K562 (cell line): Measurements from ENCODE around the gene COL1A2. TPM values are rescaled to one million over a fixed set of nuclear protein-coding genes. Genes with fewer than 3 reads are reported as not detected.

ENCODE experiments used
- CHD4 ChIP-seq: fragments of 200-600 bp; sonication (generic); IDR thresholded peaks from 3 replicates; pipeline ENCODE4 v1.6.1; 2012; ENCODE audit warnings: low read depth, mild to moderate bottlenecking, mixed read lengths, low read length, inconsistent platforms; ENCODE audit not compliant: insufficient read depth, insufficient replicate concordance, poor library complexity, severe bottlenecking
- NFYB ChIP-seq: IDR thresholded peaks from 2 replicates; pipeline ENCODE4 v1.6.1; 2011; ENCODE audit warnings: mild to moderate bottlenecking, moderate library complexity; ENCODE audit not compliant: insufficient read length; ENCODE audit errors: extremely low read depth
- REST ChIP-seq, 2 experiments: fragments of 450-650 bp; formaldehyde crosslinking in 1 of 2; IDR thresholded peaks; 2 replicates each; pipeline versions ENCODE4 v1.4.0 to v1.6.1; 2014 to 2020; ENCODE audit warnings: mild to moderate bottlenecking in 2 of 2, borderline replicate concordance in 1 of 2, low read depth in 1 of 2
- SIRT6 ChIP-seq: IDR thresholded peaks from one replicate; pipeline ENCODE4 v1.6.1; 2012; ENCODE audit warnings: low read depth, mild to moderate bottlenecking, control low read depth, inconsistent platforms, low read length, moderate library complexity
- ZBTB40 ChIP-seq, 2 experiments: fragments of 450-650 bp in 1 of 2; sonication (generic) in 1 of 2; formaldehyde crosslinking in 1 of 2; IDR thresholded peaks; 2 replicates each; pipeline versions ENCODE4 v1.7.1 to v1.9.0; 2016 to 2022; ENCODE audit warnings: inconsistent platforms in 1 of 2, mild to moderate bottlenecking in 1 of 2, missing genetic modification reagents in 1 of 2
- ZHX1 ChIP-seq: fragments of 150-350 bp; conservative IDR thresholded peaks from 2 replicates; pipeline ENCODE4 v1.6.1; 2014; ENCODE audit warnings: low read length
- polyA plus RNA-seq, 8 experiments: library from polyadenylated mRNA; depleted of rRNA in 4 of 8; stranded (reverse) in 5 of 8; unstranded in 3 of 8; fragments of >200 nt; fragmentation: Nextera tagmentation in 2 of 8; fragmentation: Illumina TruSeq in 1 of 8; extraction: Ambion mirVana in 2 of 8; extraction: Trizol in 1 of 8; gene quantifications; 2 replicates each; pipeline versions ENCODE4 v1.2.1 to v1.2.3, GENCODE V29; 2011 to 2014; ENCODE audit warnings: inconsistent platforms in 1 of 8, missing spikeins in 1 of 8
- total RNA-seq, 7 experiments: library from RNA; depleted of rRNA in 6 of 7; stranded (reverse); fragments of >200 nt in 6 of 7; fragmentation: Illumina TruSeq in 2 of 7; extraction: Trizol in 2 of 7; gene quantifications; 2 replicates each; pipeline versions ENCODE4 v1.2.1 to v1.2.3, GENCODE V29; 2011 to 2021; ENCODE audit warnings: low replicate concordance in 1 of 7

Gene COL1A2
- total and polyA plus RNA-seq, 9 of the 15 experiments (the other 6 are each of a cell fraction or from before 2014, with no cell fraction given) = 0.94 to 11.6 (median 1.7) TPM

GRCh38 chr7:94374231-94374630, 20.5 kb upstream of the COL1A2 start (continued):
- no peak for TF ChIP-seq ZHX1
- TF ChIP-seq CHD4 = no peak
- TF ChIP-seq NFYB = no peak
- no peak for TF ChIP-seq ZBTB40 (IDR thresholded peaks at IDR 0.05)
- TF ChIP-seq ZBTB40 (CRISPR knock-in tag; IDR thresholded peaks at IDR 0.05) = no peak
- no peak for TF ChIP-seq SIRT6
- TF ChIP-seq REST (IDR thresholded peaks at IDR 0.05; ENCODE audit: borderline replicate concordance) = no peak
- no peak for TF ChIP-seq REST (CRISPR knock-in tag; IDR thresholded peaks at IDR 0.05; ENCODE audit: low read depth)
